Dedifferentiated amniotic fluid mesenchymal stem cell (primary cell): Measurements from ENCODE around the gene KCNK6.
"Not testable (repeated sequence)": the region's sequence is repeated elsewhere in the genome, so short reads cannot be mapped to it uniquely, and the experiment has no call there.

Source experiments
- DNase-seq: peaks from one replicate; pipeline ENCODE4 v3.0.0-alpha.2; 2016; ENCODE audit errors: extremely low spot score

Gene KCNK6

GRCh38 chr19:38361633-38362075 lies 42.0 kb downstream of the KCNK6 start:
- no peak for DNase-seq

- peak; percentile 22 for DNase-seq
Measured at GRCh38 chr19:38362076-38362945, 42.7 kb downstream of the KCNK6 start.

- DNase-seq = not testable (repeated sequence)
Measured at GRCh38 chr19:38362946-38363688, 43.5 kb downstream of the KCNK6 start.

- DNase-seq = no peak
Measured at GRCh38 chr19:38367041-38367440, 47.4 kb downstream of the KCNK6 start.

GRCh38 chr19:38369584-38369983 lies 49.9 kb downstream of the KCNK6 start:
- no peak for DNase-seq

- no peak for DNase-seq
Measured at GRCh38 chr19:38370299-38370698, 50.7 kb downstream of the KCNK6 start.

GRCh38 chr19:38371081-38371480 lies 51.4 kb downstream of the KCNK6 start:
- no peak for DNase-seq

GRCh38 chr19:38373907-38374331 lies 54.3 kb downstream of the KCNK6 start:
- no peak for DNase-seq

- DNase-seq = peak; percentile 98
Measured at GRCh38 chr19:38374332-38375097, 54.9 kb downstream of the KCNK6 start, which contains the start of gene PSMD8. Gene PSMD8 (plus strand): TSS chr19:38374571. CDS start chr19:38374602, 31 bp downstream.

GRCh38 chr19:38375098-38375493 lies 55.5 kb downstream of the KCNK6 start:
- DNase-seq = peak; percentile 16

- no peak for DNase-seq
Measured at GRCh38 chr19:38375748-38376147, 56.1 kb downstream of the KCNK6 start.

- DNase-seq = no peak
Measured at GRCh38 chr19:38376576-38376975, 56.9 kb downstream of the KCNK6 start.

- no peak for DNase-seq
Measured at GRCh38 chr19:38377052-38377451, 57.4 kb downstream of the KCNK6 start.

GRCh38 chr19:38378866-38379265 lies 59.2 kb downstream of the KCNK6 start:
- DNase-seq = no peak

- DNase-seq = no peak
Measured at GRCh38 chr19:38381138-38381537, 61.5 kb downstream of the KCNK6 start.
